Measurements from ENCODE around the gene SIGMAR1.

SIGMAR1 gene

GRCh38 chr9:34637356-34638137 is at the start of gene SIGMAR1:
Gene SIGMAR1, minus strand, starts transcription at chr9:34637787. Its CDS starts 90 bp downstream, at chr9:34637697.
- DNase-seq (ENCODE audit: low read depth): peak; percentile 83

- DNase-seq (ENCODE audit: low read depth): no peak
These were observed 49.1 kb upstream of the SIGMAR1 start for GRCh38 chr9:34686732-34687131.

GRCh38 chr9:34686231-34686630 is 48.6 kb upstream of the SIGMAR1 start:
- DNase-seq (ENCODE audit: low read depth): no peak

- DNase-seq (ENCODE audit: low read depth): no peak
These were observed 48.0 kb upstream of the SIGMAR1 start for GRCh38 chr9:34685591-34685990.

- no peak for DNase-seq (ENCODE audit: low read depth)
These were observed 47.2 kb upstream of the SIGMAR1 start for GRCh38 chr9:34684816-34685215.

- DNase-seq (ENCODE audit: low read depth): no peak
These were observed 46.6 kb upstream of the SIGMAR1 start for GRCh38 chr9:34684145-34684544.

GRCh38 chr9:34675869-34676268 is 38.3 kb upstream of the SIGMAR1 start:
- no peak for DNase-seq (ENCODE audit: low read depth)

GRCh38 chr9:34675048-34675714 is 37.6 kb upstream of the SIGMAR1 start:
- DNase-seq (ENCODE audit: low read depth): peak; percentile 23

GRCh38 chr9:34674440-34674839 is 36.9 kb upstream of the SIGMAR1 start:
- no peak for DNase-seq (ENCODE audit: low read depth)

GRCh38 chr9:34671307-34671706 is 33.7 kb upstream of the SIGMAR1 start:
- DNase-seq (ENCODE audit: low read depth): no peak

GRCh38 chr9:34669809-34670562 is 32.4 kb upstream of the SIGMAR1 start:
- DNase-seq (ENCODE audit: low read depth): no peak

GRCh38 chr9:34665381-34666250 is 28.0 kb upstream of the SIGMAR1 start:
- peak; percentile 79 for DNase-seq (ENCODE audit: low read depth)

GRCh38 chr9:34665067-34665380 is 27.4 kb upstream of the SIGMAR1 start:
- DNase-seq (ENCODE audit: low read depth): no peak

- DNase-seq (ENCODE audit: low read depth): peak; percentile 56
These were observed 26.9 kb upstream of the SIGMAR1 start for GRCh38 chr9:34664281-34665066.

GRCh38 chr9:34663303-34663605 is 25.7 kb upstream of the SIGMAR1 start:
- DNase-seq (ENCODE audit: low read depth): no peak

GRCh38 chr9:34662526-34663302 is 25.1 kb upstream of the SIGMAR1 start, which contains the start of gene CCL27:
Gene CCL27, minus strand, starts transcription at chr9:34662657. Its CDS starts 24 bp downstream, at chr9:34662633.
- DNase-seq (ENCODE audit: low read depth): no peak

- DNase-seq (ENCODE audit: low read depth): no peak
These were observed 22.1 kb upstream of the SIGMAR1 start for GRCh38 chr9:34659592-34660253.

GRCh38 chr9:34658461-34658860 is 20.9 kb upstream of the SIGMAR1 start:
- DNase-seq (ENCODE audit: low read depth): no peak

- no peak for DNase-seq (ENCODE audit: low read depth)
These were observed 19.4 kb upstream of the SIGMAR1 start for GRCh38 chr9:34656992-34657391.

GRCh38 chr9:34655394-34655793 is 17.8 kb upstream of the SIGMAR1 start:
- DNase-seq (ENCODE audit: low read depth): no peak

Data from stimulated activated CD8-positive, alpha-beta memory T cell treated with anti-CD3 and anti-CD28 coated beads, Interleukin-15, amount 100 ng/mL, for 1 hour (primary cell).